Upper lobe of left lung (tissue), 6 donors: ENCODE results near the gene TTLL1. TPM values are rescaled to one million over a fixed set of nuclear protein-coding genes. Genes with fewer than 3 reads are reported as not detected.

Experiments
- ATAC-seq, 2 donors: fragments of 200-7000 bp; cut with Tn5 transposase; one replicate each; pipeline ENCODE4 v1.9.1; 2022; ENCODE audit warnings: mild to moderate bottlenecking in 2 of 2, moderate library complexity in 2 of 2; ENCODE audit not compliant: low FRiP score in 2 of 2
- DNase-seq, 2 donors: peaks; one replicate each; pipeline ENCODE4 v3.0.0-alpha.2; 2019 to 2020
- H3K27ac ChIP-seq, 4 donors: fragments of 200-600 bp; sonication (generic); one replicate each; pipeline ENCODE4 v1.5.1; 2016 to 2019
- H3K27me3 ChIP-seq, 4 donors: fragments of 200-600 bp; sonication (generic); one replicate each; pipeline ENCODE4 v1.5.1; 2017 to 2019
- H3K36me3 ChIP-seq, 4 donors: fragments of 200-600 bp; sonication (generic); one replicate each; pipeline ENCODE4 v1.5.1; 2016 to 2019
- H3K4me1 ChIP-seq, 4 donors: fragments of 200-600 bp; sonication (generic); one replicate each; pipeline ENCODE4 v1.5.1; 2018 to 2019
- H3K4me3 ChIP-seq, 4 donors: fragments of 200-600 bp; sonication (generic); one replicate each; pipeline ENCODE4 v1.5.1; 2017 to 2019; ENCODE audit warnings: mild to moderate bottlenecking in 2 of 4, moderate library complexity in 1 of 4
- H3K9me3 ChIP-seq, 4 donors: fragments of 200-600 bp; sonication (generic); one replicate each; pipeline ENCODE4 v1.5.1; 2018 to 2019
- CTCF ChIP-seq, 6 experiments: fragments of 450-650 bp in 4 of 6; fragments of 200-600 bp in 2 of 6; sonication (generic) in 2 of 6; IDR thresholded peaks; one replicate each; pipeline ENCODE4 v1.5.1; 2016 to 2019; ENCODE audit warnings: antibody characterized with exemption in 6 of 6
- EP300 ChIP-seq, 4 donors: sonication (generic); formaldehyde crosslinking; IDR thresholded peaks; one replicate each; pipeline ENCODE4 v1.5.1; 2017; ENCODE audit warnings: antibody characterized with exemption in 4 of 4, control low read depth in 2 of 4
- POLR2A ChIP-seq, 4 donors: fragments of 450-650 bp; IDR thresholded peaks; one replicate each; pipeline ENCODE4 v1.5.1; 2016 to 2017; ENCODE audit warnings: antibody characterized with exemption in 4 of 4, mild to moderate bottlenecking in 2 of 4
- POLR2AphosphoS5 ChIP-seq, 2 donors: sonication (generic); formaldehyde crosslinking; IDR thresholded peaks; one replicate each; pipeline ENCODE4 v1.5.1; 2017; ENCODE audit warnings: antibody characterized with exemption in 2 of 2
- WGBS, 2 donors: methylation state at CpG; one replicate each; pipeline ENCODE4 v1.1.5; 2017 to 2018; 5-methylcytosine and 5-hydroxymethylcytosine counted together
- total RNA-seq, 6 donors: library from RNA; depleted of rRNA in 4 of 6; stranded (reverse); fragments of >200 nt in 4 of 6; gene quantifications; one replicate each; pipeline versions ENCODE4 v1.1.0 to v1.2.1, GENCODE V29; 2016 to 2021
- donor health status: DM: no; HTN: no; CAD: no; lungs with moderate emphysema.
- donor health status: DM: no; HTN: yes; CAD: no; lungs with severe emphysema.

TTLL1 gene
- total RNA-seq, 6 donors from 2014 or later, result 1.0 to 5.7 (median 4.8) TPM

- peak overlapping the region in 3 of 4 donors; percentile 64 to 70 (median 67) for H3K27ac ChIP-seq
- TF ChIP-seq EP300 (IDR thresholded peaks at IDR 0.05) (no peak), CTCF (IDR thresholded peaks at IDR 0.05) (no peak), POLR2AphosphoS5 (IDR thresholded peaks at IDR 0.05) (no peak), POLR2A (IDR thresholded peaks at IDR 0.05) (no peak)
- no peaks in the 10 kb centered on the region for H3K9me3 ChIP-seq
- no peaks in the 10 kb centered on the region for H3K36me3 ChIP-seq
- ATAC-seq, result no peak
- no peak overlapping the region for H3K4me3 ChIP-seq
- H3K4me1 ChIP-seq, result peaks cover 33 to 87% (median 59%) of the 10 kb centered on the region in 4 donors
- H3K27me3 ChIP-seq, result no peaks in the 10 kb centered on the region
- no peak for DNase-seq
- 84 to 93% methylated on average over 4 of the region's 4 CpGs for WGBS, 2 donors
Measured at GRCh38 chr22:43009444-43009843, 79.7 kb downstream of the TTLL1 start.

GRCh38 chr22:43008921-43009320 lies 80.3 kb downstream of the TTLL1 start:
- H3K4me1 ChIP-seq, result peaks cover 38 to 90% (median 61%) of the 10 kb centered on the region in 4 donors
- no peak overlapping the region for H3K4me3 ChIP-seq
- 54 to 57% methylated on average over 4 of the region's 4 CpGs for WGBS, 2 donors

GRCh38 chr22:43008509-43008908 lies 80.7 kb downstream of the TTLL1 start:
- Histone ChIP-seq H3K27me3 (no peaks in the 10 kb centered on the region), H3K27ac (peak overlapping the region; percentile 64 to 70 (median 68)), H3K36me3 (no peaks in the 10 kb centered on the region), H3K4me1 (peaks cover 38 to 90% (median 59%) of the 10 kb centered on the region in 4 donors), H3K4me3 (no peak overlapping the region), H3K9me3 (no peaks in the 10 kb centered on the region)
- ATAC-seq (peak in 1 of 2 donors; percentile 81), DNase-seq (no peak)
- WGBS, 2 donors, result 88 to 91% methylated on average over 4 of the region's 4 CpGs
- TF ChIP-seq POLR2A (IDR thresholded peaks at IDR 0.05) (no peak), POLR2AphosphoS5 (IDR thresholded peaks at IDR 0.05) (no peak), EP300 (IDR thresholded peaks at IDR 0.05) (no peak), CTCF (IDR thresholded peaks at IDR 0.05) (no peak)

More at GRCh38 chr22:43008921-43009320, 80.3 kb downstream of the TTLL1 start:
- Histone ChIP-seq H3K27ac (peak overlapping the region; percentile 64 to 70 (median 68)), H3K9me3 (no peaks in the 10 kb centered on the region), H3K27me3 (no peaks in the 10 kb centered on the region), H3K36me3 (no peaks in the 10 kb centered on the region)
- DNase-seq (no peak), ATAC-seq (no peak)
- TF ChIP-seq POLR2A (IDR thresholded peaks at IDR 0.05) (no peak), CTCF (IDR thresholded peaks at IDR 0.05) (no peak), POLR2AphosphoS5 (IDR thresholded peaks at IDR 0.05) (no peak), EP300 (IDR thresholded peaks at IDR 0.05) (no peak)

- Histone ChIP-seq H3K36me3 (no peaks in the 10 kb centered on the region), H3K27me3 (no peaks in the 10 kb centered on the region), H3K9me3 (no peaks in the 10 kb centered on the region), H3K27ac (peak overlapping the region; percentile 64 to 79 (median 70)), H3K4me1 (peaks cover 39 to 89% (median 56%) of the 10 kb centered on the region in 4 donors), H3K4me3 (no peak overlapping the region)
- DNase-seq (peak in 1 of 2 donors; percentile 91), ATAC-seq (peak; percentile 58 to 91)
- TF ChIP-seq CTCF (IDR thresholded peaks at IDR 0.05), result no peak
- TF ChIP-seq POLR2AphosphoS5 (IDR thresholded peaks at IDR 0.05), result peak; percentile 75 to 82
- TF ChIP-seq POLR2A (IDR thresholded peaks at IDR 0.05), result peak in 1 of 4 donors; percentile 25
- peak; percentile 69 to 98 (median 81) for TF ChIP-seq EP300 (IDR thresholded peaks at IDR 0.05)
- 40 to 44% methylated on average over 3 to 5 of the region's 5 CpGs for WGBS, 2 donors
Measured at GRCh38 chr22:43007519-43008102, 81.6 kb downstream of the TTLL1 start.

GRCh38 chr22:43006753-43007152 lies 82.4 kb downstream of the TTLL1 start:
- H3K27ac ChIP-seq, result peak overlapping the region; percentile 58 to 79 (median 67)
- no peak overlapping the region for H3K4me3 ChIP-seq

More at GRCh38 chr22:43006753-43007152, 82.4 kb downstream of the TTLL1 start:
- DNase-seq, result peak in 1 of 2 donors; percentile 86
- Histone ChIP-seq H3K9me3 (no peaks in the 10 kb centered on the region), H3K27me3 (no peaks in the 10 kb centered on the region), H3K4me1 (peaks cover 46 to 93% (median 63%) of the 10 kb centered on the region in 4 donors), H3K36me3 (no peaks in the 10 kb centered on the region)
- peak; percentile 11 to 80 for ATAC-seq
- 76 to 82% methylated on average over 7 of the region's 7 CpGs for WGBS, 2 donors
- no peak for TF ChIP-seq POLR2A (IDR thresholded peaks at IDR 0.05)
- peak in 2 of 4 donors; percentile 11 to 93 for TF ChIP-seq EP300 (IDR thresholded peaks at IDR 0.05)
- TF ChIP-seq CTCF (IDR thresholded peaks at IDR 0.05), result no peak
- peak; percentile 62 to 65 for TF ChIP-seq POLR2AphosphoS5 (IDR thresholded peaks at IDR 0.05)
